Measurements from ENCODE around the gene SLC19A1.

The SLC19A1 gene

DNA sequence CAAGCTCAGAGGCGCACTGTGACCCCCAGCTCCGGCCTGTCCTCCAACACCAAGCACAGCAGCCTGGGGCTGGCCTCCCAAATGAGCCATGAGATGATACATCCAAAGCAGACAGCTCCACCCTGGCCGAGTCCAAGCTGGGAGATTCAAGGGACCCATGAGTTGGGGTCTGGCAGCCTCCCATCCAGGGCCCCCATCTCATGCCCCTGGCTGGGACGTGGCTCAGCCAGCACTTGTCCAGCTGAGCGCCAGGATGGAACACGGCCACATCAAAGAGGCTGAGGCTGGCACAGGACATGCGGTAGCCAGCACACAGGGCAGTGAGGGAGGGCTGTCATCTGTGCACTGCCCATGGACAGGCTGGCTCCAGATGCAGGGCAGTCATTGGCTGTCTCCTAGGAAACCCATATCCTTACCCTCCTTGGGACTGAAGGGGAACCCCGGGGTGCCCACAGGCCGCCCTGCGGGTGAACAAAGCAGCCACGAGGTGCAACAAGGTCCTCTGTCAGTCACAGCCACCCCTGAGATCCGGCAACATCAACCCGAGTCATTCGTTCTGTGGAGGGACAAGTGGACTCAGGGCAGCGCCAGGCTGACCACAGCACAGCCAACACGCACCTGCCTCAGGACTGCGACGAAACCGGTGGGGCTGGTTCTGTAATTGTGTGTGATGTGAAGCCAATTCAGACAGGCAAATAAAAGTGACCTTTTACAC is 29.1 kb downstream of the SLC19A1 start:
- DNase-seq (ENCODE audit: low read depth): no peak
- no peak overlapping the region for H3K4me3 ChIP-seq (ENCODE audit: low read length)
- TF ChIP-seq, protein P1, sequence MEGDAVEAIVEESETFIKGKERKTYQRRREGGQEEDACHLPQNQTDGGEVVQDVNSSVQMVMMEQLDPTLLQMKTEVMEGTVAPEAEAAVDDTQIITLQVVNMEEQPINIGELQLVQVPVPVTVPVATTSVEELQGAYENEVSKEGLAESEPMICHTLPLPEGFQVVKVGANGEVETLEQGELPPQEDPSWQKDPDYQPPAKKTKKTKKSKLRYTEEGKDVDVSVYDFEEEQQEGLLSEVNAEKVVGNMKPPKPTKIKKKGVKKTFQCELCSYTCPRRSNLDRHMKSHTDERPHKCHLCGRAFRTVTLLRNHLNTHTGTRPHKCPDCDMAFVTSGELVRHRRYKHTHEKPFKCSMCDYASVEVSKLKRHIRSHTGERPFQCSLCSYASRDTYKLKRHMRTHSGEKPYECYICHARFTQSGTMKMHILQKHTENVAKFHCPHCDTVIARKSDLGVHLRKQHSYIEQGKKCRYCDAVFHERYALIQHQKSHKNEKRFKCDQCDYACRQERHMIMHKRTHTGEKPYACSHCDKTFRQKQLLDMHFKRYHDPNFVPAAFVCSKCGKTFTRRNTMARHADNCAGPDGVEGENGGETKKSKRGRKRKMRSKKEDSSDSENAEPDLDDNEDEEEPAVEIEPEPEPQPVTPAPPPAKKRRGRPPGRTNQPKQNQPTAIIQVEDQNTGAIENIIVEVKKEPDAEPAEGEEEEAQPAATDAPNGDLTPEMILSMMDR (conservative IDR thresholded peaks at IDR 0.05; ENCODE audit: low read depth, low read length): no peak

DNA sequence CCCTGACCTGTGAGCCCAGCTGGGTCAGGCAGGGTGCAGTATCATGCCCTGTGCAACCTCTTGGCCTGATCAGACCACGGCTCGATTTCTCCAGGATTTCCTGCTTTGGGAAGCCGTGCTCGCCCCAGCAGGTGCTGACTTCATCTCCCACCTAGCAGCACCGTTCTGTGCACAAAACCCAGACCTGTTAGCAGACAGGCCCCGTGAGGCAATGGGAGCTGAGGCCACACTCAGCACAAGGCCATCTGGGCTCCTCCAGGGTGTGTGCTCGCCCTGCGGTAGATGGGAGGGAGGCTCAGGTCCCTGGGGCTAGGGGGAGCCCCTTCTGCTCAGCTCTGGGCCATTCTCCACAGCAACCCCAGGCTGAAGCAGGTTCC is 29.6 kb downstream of the SLC19A1 start:
- TF ChIP-seq, protein P1 (conservative IDR thresholded peaks at IDR 0.05; ENCODE audit: low read depth, low read length): no peak
- no peak overlapping the region for H3K4me3 ChIP-seq (ENCODE audit: low read length)
- DNase-seq (ENCODE audit: low read depth): no peak

DNA sequence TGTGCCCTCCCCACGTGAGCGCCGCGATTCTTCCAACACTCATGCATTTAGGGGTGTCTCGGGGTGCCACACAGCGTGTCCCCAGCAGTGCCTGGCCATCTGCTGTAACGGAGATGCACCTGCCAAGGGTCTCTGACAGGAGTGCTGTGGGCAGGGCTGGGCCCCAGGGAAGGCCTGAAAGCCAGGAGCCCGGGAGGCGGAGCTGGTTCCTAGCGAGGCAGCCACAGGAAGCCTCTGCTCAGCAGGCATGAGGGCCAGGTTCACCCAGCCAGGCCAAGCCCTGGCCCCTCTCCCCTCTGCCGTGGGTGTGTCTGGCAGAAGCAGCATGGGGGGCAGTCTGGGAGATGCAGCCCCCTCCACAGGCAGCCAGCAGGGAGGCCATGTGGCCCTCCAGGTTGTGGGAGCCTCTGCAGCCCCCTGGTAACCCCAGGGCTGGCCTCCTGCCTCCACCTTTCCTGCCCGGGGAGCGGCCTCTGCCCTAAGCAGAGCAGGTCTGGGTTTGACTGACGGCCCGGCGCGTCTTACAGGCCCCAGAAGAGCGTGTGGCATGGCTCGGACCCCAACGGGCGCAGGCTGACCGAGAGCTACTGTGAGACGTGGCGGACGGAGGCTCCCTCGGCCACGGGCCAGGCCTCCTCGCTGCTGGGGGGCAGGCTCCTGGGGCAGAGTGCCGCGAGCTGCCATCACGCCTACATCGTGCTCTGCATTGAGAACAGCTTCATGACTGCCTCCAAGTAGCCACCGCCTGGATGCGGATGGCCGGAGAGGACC is 30.4 kb downstream of the SLC19A1 start:
- TF ChIP-seq, protein P1 (conservative IDR thresholded peaks at IDR 0.05; ENCODE audit: low read depth, low read length): no peak
- no peak overlapping the region for H3K4me3 ChIP-seq (ENCODE audit: low read length)
- DNase-seq (ENCODE audit: low read depth): no peak

DNA sequence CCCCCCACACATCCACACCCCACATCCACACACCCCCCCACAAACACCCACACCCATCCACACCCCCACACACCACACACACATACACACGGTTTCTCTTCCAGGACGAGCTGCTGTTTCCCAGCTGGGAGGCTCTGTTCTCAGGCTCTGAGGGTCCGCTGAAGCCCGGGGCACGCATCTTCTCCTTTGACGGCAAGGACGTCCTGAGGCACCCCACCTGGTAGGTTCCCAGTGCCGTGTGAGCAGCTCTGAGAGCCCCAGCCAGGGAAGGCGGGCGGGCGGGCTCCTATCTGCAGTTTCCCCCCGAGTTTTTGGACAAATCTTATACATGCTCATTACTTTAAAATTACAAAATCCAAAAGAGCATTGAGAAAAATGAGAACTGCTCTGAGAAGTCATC is 31.2 kb downstream of the SLC19A1 start:
- TF ChIP-seq, protein P1 (conservative IDR thresholded peaks at IDR 0.05; ENCODE audit: low read depth, low read length): no peak
- DNase-seq (ENCODE audit: low read depth): no peak
- no peak overlapping the region for H3K4me3 ChIP-seq (ENCODE audit: low read length)

DNA sequence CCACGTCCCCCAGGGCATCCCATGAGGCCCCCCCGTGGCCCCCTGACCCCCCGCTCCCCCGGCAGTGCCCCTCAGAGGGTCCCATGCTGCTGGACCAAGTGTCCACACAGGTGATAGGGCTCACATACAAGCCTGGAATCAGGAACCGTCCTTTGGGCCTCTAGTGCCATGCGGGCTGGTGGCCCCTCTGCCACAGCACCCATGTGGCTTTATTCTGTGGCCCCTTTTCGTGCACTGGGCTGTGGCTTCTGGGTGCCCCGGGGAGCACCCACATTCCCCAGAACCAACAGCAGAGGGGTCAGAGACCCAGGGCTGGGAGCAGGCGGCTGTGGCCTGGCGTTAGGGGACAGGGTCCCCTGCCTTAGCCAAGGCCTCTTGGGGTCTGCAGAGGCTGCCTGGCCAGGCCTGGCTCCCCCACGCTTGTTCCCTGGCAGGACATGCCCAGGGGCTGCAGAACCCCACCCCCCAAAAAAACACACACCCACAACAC is 31.7 kb downstream of the SLC19A1 start:
- TF ChIP-seq, protein P1 (conservative IDR thresholded peaks at IDR 0.05; ENCODE audit: low read depth, low read length): no peak
- DNase-seq (ENCODE audit: low read depth): no peak
- H3K4me3 ChIP-seq (ENCODE audit: low read length): no peak overlapping the region

DNA sequence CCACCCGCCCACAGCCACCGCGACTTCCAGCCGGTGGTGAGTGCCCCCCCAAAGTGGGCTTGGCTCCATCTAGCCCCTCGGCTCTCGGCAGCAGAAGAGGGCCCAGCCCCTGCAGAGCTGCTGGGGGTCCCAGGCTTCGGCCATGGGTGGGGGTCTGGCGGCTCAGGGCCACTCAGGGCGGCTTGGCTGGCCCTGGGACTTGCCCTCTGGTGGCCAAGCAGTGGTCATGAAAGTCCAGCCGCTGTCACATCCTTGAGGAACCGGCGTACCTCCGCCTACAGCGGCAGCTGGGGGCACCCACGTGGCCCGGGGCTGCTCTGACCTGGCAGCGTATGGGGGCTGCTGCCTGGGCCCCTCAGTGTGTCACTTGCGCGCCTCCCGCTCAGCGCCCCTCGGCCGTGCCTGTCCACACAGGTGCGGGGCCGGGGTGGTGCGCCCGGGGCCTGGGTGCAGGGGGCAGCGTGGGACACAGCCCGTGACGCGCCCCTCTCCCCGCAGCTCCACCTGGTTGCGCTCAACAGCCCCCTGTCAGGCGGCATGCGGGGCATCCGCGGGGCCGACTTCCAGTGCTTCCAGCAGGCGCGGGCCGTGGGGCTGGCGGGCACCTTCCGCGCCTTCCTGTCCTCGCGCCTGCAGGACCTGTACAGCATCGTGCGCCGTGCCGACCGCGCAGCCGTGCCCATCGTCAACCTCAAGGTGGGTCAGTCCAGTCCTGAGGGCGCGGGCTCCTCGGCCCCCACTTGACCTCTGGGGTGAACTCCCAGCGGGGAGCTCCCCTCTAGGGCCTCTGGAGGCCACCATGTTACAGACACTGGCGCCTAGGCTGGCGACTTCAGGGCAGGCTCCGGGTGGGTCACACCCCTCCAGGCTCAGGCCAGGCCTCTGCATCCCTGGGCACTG is 32.4 kb downstream of the SLC19A1 start:
- DNase-seq (ENCODE audit: low read depth): no peak
- TF ChIP-seq, protein P1 (conservative IDR thresholded peaks at IDR 0.05; ENCODE audit: low read depth, low read length): no peak
- no peak overlapping the region for H3K4me3 ChIP-seq (ENCODE audit: low read length)

All from retinal pigment epithelial cell (primary cell).